GM19328 (cell line): ENCODE measurements around the gene ZXDC.

Experiments used
- ATAC-seq: cut with Tn5 transposase; IDR thresholded peaks from one replicate; pipeline ENCODE4 v1.9.1; 2021; ENCODE audit warnings: mild to moderate bottlenecking, moderate library complexity; ENCODE audit not compliant: unreplicated experiment

ZXDC gene

DNA sequence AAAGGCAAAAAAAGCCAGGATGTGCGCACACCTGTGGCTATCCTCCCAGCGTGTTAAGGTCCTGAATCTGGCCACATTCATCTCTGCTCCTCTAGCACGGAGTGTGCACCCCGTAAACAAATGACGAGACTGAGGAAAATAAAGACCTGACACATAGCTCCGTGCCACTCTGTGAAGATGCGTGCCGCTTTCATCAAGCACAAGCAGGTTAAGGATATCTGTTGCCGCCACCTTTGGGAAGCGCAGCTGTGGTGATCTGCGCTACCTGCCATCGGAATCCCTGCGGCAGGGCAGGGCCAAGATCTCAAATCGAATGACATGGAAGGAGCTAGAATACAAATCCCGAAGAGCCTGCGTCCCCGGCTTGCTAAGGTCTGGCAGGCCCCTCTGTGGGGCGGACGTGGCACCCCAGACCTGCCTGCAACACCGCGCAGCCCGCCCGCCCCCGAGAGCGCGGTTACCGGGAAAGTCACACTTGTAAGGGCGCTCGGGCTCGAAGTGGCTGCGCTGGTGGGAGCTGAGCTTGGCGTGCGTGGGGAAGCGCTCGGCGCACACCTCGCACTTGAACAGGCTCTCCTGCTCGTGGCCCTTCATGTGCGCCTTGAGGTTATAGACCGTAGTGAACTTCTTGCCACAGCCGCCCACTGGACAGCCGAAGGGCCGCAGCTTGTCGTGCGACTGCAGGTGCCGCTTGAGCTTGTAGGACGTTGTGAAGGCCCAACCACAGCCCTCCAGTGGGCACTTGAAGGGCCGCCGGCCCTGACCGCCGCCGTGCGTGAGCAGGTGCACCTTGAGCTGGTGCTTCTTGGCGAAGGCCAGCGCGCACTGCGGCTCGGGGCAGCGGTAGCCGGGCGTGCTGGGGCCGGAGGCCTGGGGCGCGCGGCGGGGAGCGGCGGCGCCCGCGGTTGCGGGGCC is 936 bp downstream of the ZXDC start:
- peak; percentile 10 for ATAC-seq

DNA sequence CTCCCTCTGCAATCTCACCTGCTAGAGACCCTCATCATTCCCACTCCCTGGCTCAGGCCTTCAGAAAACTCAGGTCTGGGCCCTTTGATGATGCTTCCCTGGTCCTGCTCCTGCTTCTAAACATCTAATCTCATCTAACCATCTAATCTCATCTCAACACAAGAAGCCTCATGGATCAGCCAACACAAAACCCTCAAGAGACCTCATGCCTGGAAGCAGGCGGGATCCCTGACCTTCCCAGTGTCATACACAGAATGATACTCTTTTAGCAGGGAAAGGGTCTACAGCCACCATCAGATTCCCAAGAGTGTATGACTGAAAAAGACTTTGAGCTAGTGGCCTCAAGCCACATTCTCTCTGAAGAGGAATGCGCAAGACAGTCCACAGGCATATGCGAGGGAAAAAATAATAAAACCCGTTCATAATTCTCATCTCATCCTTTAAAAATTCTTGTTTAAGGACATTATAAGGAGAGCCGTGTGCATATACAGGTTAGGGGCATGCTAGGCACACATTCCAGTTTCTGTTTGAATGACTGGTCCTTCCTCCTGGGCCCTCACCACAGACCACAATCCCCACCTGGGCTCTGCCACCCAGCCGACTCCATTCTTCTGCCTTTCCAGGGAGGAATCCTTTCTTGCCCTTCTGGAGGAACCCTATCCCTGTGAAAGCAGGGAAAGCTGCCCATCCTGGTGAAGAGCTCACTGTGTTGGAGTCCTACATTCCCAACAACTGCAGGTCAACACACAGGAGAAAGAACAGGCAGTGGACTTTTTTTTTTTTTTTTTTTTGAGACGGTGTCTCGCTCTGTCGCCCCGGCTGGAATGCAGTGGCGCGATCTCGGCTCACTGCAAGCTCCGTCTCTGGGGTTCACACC is 2.2 kb downstream of the ZXDC start:
- no peak for ATAC-seq

DNA sequence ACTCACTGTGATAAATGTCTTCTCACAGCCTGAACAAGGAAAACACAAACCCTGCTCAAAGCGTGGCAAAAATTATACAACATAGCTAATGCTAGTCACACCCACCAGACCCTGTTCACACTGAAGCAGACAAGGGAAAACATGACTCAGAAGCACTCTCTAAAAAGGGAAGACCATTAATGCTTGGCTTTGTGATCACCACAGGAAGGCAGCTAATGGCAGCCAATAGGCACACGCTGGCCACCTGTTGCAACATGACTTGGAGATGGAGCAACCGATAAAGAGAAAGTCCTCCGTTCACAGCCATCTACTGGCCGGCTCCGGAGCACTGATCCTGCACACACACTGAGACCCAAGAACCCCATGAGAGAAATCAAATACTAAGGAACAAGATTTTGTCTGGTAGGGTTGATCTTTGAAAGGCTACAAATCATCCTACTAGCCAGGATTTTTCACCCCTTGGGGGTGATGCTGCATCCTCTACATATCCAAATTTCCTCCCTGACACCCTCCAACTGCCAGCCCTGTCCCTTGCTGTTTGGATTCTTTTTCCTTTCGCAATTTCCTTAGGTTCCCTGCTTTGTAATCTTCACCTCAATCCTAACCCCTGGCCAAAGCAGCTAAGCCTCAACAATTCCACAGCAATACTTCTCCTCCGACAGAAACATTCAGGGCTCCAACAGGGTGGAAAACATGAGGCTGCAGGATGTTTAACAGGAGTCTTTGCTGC is 3.2 kb downstream of the ZXDC start:
- ATAC-seq = no peak

DNA sequence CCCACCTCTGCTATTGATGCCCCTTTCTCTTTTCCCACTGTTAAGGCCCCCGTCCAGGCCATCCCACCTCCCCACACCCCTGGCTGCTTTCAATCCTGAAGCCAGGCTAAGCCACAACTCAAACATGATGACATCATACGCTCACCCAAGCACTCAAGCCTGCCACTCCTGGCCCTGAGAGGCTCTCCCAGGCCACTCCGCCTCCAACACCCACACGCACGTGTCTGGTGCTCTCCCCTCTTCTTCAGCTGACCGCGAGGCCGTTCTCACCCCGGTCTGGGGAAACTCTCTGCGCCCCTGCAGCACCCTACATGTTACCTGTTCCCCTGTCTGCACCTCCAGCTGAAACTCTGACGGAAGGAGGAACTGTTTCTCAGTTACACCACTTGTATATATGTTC is 6.2 kb downstream of the ZXDC start:
- no peak for ATAC-seq

DNA sequence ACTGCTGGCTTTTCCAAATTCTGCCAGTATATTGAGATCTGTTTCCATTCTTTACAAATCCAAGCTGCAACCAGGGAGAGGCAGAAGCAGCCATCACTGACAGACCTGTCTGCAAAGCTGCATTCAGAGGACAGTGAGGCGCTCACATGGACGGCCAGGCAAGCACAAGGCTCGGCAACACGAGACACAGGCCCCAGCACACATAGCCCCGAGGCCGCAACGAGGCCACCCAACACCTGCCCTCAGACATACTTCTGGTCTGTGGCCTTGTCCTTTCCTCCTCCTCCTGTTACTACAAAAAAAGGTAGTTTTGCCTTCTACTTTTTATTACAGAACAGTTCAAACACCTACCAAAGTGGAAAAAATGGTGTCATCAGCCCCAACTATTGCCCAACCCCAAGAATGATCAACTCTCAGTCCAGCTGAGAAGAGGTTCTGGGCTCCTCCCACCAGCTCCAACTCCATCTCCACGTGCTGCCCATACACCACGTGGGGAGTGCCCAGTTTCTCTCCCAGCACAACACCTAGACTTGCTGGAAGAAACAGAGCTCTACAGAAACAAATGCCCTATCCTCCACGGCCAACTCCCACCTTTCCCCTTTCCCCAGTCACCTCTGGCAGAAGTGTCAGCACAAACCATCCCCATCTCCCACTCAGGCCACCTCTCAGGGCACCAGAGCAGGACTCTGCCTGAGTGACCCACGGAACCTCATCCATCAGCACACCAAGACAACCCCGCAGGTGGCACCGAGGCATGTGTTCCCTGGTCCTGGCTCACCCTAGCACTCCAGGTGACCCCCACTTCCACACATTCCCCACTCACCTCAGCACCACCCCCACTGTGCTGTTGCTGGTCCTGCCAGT is 7.4 kb downstream of the ZXDC start:
- ATAC-seq = no peak

DNA sequence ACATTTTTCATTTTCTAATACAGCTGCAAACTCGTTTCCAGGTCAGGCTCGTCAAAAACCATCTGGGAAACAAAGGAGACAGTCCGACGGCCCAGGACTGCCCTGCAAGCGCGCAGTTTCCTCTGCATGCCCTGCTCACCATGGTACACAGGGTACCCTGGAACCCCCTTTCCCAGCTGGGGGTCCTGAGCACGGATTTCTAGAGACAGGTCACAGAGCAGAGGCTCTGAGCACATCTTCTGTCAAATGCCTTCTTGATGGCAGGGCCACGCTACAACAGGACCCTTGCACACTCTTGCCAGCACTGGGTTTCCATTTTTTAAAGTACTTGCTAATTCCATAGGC is 8.1 kb downstream of the ZXDC start:
- ATAC-seq = no peak

DNA sequence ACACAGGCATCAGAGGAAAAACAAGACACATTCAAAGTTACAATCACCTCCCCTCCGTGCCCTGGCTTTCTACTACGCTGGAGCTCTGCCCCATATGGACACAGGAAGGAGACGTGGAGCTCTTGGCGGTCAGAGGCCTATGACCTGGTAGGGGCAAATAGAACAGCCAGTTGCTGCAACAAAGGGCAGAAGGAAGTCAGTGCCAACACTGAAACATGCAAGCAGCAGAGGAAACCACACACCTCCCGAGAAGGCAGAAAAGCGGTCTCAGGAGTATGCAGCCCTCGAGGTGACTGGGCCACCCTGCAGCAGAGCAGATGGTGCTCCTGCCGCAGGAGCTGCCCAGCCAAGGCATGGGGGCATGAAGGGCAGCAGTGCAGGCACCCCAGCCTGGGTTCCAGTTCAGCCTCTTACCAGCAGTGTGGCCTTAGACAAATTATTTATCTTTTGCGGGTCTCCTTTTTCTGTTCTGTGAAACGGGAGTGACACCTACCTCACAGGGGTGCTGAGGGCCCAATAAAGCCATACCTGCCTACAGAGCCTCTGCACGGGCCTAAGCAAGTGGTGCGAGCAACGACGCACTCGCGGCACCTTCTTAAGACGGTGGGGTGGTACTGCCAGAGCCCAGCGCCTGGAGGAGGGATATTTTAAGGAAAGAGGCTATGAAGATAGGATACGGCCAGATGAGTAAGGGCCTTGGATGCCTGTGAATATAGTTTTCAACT is 8.6 kb downstream of the ZXDC start:
- ATAC-seq = no peak

DNA sequence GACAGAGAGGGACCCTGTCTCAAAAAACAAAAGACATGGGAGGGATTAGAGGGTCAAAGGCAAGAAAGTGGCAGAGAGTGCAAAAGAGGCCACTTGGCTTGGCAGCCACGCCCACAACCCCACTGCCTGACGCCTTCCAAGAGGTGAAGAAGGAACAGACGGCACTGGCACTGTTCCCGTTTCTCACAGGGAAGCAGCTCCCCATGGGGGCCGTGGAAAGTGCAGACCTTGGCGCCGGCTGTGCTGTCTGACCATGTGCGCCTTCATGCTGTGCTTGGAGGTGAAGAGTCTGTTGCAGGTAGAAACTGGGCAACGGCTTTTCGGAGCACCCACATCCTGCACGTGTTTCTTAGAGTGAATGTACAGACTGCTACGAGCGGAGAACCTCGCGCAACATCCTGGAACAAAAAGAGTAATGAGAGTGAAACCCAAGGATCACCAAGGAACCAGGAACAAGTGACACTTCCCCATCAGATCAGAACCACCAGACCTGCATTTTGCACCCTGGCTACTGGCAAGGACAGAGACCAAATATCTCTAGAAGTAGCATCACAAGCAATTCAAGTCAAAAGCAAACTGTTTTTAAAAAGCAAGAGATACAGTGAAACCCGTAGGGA is 9.7 kb downstream of the ZXDC start:
- no peak for ATAC-seq

DNA sequence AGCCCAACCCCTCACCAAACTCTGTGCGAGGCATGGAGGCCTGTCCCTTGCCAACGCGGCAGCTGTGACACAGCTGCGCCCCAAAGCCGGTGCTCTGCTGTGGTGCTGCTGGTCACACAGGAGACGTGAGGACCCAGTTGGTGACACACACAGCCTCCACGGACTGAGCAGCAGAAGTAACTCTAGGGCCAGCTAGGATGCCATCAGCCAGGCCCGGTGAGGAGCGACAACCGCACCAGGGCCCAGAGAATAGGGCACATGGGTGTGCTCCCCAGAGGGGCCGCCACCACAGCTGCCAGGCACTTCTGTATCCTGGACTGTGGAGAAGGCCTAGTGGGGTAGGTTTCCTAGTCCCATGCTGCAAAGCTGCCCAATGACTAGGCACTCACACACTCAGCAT is 10.7 kb downstream of the ZXDC start:
- no peak for ATAC-seq

DNA sequence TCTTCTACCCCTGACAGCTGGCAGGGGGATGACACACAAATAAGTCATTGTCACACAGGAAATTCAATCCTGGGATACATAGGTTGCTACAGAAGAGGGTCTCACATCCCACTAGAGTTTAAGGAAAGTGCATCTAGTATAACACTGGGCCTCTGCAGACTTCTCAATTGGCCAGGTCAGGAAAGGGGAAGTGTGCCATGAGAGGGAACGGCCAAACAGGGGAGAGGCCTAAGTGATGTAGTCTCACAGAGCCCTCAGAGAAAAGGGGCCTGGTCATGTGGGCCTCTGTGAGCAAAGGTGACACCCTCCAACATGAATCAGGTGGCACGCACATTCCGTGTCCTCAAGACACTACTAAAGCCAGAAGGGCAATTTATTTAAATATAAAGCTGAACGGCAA is 11.2 kb downstream of the ZXDC start:
- ATAC-seq = no peak

DNA sequence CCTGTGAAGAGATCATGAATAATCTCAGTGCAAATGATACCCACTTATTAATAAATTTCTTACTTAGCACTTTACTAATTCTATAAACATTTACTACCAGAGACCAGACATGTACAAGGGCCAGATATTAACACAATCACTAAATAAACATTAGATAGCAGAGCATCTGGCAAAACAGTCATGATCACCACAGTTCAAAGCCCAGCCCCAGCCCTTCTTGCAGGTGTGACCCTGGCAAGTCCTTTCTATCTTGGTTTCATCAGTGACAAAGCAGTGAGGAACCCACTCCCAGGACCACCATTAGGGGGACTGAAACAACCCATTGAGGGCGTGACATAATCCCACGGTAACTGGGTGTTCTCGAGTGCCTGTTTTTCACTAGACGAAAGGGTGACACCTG is 11.6 kb downstream of the ZXDC start:
- ATAC-seq = no peak

DNA sequence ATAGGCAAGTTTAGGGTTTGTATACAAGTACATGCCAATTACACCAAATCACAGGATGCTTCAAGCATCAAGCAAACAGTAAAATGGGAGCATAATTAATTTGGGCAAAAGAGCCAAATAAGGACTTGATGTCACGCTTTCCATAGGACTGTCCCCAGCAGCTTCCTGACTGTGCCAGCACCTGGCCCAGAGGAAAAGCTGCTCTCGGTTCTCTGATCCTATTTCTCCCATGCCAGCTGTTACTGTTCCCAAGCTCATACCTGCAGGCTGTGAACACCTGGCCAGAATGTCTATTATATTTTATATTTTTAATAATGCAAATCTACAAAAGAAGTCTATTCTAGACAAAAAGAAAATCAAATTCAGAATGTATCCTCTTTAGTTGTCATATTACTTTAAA is 12.2 kb downstream of the ZXDC start:
- no peak for ATAC-seq

DNA sequence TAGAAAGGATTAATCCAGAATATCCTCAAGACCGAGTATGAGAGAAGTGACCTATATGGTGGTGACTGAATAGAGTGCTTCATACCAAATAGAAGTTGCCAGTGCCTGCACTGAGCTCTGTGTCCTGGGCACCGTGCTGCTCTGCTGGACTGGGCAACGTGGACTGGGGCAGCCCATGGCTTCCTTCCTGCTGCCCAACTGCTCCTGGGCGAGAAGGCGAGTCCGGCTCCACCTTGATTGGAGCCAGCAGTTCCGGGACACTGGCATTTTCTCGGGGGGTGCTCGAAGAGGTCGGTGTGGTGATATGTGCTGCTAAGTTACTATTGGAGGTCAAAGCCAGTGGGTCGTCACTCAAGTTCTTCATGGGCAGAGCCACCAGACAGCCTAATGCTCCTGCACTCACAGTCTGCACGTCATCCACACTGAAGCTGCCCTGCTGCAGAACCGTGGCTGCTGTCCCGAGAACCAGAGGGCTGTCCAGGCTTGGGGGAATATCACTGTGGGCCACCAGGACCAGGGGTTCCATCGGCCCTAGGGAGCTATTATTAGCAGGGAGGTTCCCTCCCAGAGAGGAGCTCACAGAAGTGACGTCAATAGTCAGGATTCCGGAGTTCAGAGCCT is 14.1 kb downstream of the ZXDC start:
- ATAC-seq = no peak

DNA sequence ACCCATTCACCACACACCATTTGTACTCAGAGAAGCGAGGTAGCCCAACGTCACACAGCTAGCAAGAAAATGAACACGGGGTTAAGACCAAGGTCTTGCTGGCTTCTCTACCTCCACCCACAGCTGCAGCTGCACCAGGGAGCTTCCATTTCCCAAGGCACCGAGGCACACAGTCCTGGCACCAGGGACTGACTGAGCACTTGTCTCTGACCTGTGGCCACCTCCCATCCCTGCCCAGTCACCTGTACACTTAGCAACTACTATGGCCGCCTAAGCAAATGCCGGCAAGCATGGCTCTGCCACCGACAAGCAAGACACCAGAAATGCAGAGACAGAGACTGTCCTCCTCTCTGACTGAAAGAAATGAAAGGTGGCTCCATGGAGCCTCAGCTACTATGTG is 15.3 kb downstream of the ZXDC start:
- no peak for ATAC-seq

DNA sequence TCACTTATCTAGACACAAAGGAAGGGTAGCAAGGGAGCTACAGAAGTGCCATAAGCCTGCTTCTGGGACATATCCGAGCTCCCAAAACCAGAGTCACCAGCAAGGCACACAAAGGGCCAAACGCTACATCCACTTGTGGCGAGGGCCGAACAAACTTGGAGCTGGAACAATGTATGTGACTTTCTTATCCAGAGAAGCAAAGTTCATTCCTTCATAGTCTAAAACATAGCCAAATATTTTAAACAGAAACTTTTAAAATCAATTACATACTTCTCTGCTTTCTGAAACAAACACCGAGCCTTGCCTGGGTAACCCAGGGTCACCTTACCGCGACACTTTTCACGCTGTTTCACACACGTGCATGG is 15.9 kb downstream of the ZXDC start:
- ATAC-seq = no peak

DNA sequence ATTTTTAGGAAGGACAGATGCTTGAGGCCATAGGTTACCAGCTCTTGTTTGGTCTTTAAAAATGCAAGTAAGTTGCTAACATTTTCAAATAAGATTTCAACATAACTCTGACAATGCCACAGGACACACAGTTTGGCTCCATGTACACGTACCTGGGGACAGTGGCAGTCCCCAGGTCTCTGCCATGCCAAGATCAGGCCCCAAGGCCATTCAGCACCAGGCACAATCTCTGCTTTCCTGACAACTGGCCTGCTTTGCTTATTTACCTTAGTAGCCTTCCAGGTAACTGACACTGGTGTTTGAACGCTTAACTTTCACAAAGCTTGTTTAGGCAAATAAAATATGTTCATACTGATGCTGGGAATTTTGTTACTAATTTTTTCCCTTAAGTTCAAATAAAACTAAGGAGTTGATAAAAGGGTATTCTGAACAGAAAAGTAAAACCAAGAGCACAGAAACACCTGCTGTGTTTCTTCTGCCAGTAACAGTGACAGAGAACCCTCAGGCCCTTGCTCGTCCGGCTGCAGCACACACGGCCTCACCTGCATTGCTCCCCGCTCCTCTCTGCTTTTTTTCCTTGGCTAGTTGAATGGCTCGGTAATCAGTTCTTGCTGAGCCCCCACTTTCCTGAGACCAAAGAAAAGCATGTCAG is 16.5 kb downstream of the ZXDC start:
- ATAC-seq = no peak

DNA sequence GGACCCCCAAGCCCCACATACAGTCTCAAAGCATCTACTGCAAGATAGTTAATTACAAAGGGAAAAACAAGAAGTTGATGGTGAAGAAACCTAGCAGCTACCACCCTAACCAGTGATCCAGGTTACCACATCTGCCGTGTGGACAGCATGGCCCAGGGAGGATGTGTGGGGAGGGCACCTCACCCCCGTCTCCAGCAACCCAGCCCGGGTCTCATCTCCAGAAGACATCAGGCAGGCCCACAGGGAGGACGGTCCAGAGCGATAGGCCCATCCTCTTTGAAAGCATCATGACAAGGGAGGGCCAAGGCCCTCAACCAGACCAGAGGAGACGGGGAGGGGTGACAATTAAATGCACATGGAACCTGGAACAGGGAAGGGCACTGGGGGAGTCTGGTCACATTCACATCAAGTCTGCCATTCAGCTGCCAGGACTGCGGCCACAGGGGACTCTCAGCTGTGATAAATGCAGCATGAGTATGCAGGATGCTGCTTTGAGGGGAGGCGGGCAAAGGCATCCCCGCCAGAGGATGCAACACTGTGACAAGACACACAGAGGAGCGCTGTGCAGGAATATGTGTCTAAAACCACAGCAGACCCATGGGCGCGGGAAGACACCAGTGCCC is 18.8 kb downstream of the ZXDC start:
- no peak for ATAC-seq

DNA sequence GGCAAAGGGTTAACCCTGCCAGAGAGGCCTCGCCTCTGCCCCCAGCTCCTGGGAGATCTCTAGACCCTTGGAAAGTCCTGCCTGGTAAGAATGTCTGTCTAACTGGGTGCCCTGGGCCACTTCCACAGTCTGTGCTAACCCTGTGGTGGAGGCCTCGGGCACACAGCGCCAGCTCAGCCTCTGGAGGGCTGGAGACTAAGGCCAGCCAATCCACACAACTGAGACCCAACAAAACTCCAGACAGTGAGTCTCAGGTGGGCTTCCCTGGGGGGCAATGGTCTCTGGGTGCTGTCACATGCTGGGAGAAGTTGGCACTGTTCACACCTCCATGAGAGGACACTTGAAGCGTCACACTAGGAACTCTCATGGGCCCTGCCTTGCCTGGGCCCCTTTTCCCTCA is 19.5 kb downstream of the ZXDC start:
- no peak for ATAC-seq
